ENCODE data around the gene RBM20. TPM values are rescaled to one million over a fixed set of nuclear protein-coding genes. Genes with fewer than 3 reads are reported as not detected.

The RBM20 gene
- total RNA-seq, 1 donor from 2014 or later = 1.5 TPM

DNA sequence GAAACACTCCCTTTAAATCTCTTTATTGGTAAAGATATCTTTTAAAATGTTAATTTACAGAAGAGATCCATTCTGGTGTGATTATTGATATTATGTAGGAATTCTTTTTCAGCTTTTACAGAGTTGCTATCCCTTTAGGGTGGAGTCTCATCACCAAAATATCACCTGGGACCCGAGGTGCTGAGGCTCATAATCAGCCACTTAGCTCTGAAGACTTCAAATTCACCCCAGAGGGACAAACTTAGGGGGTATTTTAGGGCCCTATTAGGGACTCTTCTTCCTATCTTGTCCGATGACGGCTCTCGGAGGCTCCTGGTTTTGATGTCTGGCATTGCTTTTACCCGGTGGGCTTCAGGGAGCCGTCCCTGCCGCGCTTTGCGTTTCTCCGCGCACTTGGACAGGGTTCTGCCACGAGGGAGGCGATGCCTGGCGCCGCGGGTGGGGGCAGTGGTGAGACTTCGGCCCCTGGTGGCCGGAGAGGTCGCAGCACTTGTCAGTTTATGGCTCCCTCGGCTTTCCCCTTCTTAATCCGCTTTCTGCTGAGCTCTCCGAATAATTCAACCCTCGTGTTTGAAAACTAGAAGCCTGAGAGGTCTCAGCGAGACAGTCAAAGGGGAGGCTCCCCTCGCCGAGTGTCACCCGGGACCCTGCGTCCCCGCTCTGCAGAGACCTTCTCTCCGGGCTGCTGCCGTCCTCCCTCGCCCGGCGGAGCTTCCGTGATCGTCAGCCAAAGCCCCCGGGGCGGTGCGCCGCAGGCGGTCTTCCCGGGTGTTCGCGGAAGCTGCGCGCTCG lies 27.8 kb downstream of the RBM20 start:
- peak; percentile 68 for DNase-seq (ENCODE audit: low spot score, unreplicated experiment)
- no peaks in the 10 kb centered on the region for H3K4me1 Mint-ChIP-seq (ENCODE audit: low read depth)
- peak overlapping the region; percentile 83 for H3K4me3 Mint-ChIP-seq (ENCODE audit: low read depth)
- H3K27me3 Mint-ChIP-seq = peaks cover 69% of the 10 kb centered on the region
- no peaks in the 10 kb centered on the region for H3K36me3 Mint-ChIP-seq (ENCODE audit: insufficient read depth)
- TF ChIP-seq, protein P1, sequence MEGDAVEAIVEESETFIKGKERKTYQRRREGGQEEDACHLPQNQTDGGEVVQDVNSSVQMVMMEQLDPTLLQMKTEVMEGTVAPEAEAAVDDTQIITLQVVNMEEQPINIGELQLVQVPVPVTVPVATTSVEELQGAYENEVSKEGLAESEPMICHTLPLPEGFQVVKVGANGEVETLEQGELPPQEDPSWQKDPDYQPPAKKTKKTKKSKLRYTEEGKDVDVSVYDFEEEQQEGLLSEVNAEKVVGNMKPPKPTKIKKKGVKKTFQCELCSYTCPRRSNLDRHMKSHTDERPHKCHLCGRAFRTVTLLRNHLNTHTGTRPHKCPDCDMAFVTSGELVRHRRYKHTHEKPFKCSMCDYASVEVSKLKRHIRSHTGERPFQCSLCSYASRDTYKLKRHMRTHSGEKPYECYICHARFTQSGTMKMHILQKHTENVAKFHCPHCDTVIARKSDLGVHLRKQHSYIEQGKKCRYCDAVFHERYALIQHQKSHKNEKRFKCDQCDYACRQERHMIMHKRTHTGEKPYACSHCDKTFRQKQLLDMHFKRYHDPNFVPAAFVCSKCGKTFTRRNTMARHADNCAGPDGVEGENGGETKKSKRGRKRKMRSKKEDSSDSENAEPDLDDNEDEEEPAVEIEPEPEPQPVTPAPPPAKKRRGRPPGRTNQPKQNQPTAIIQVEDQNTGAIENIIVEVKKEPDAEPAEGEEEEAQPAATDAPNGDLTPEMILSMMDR (IDR thresholded peaks at IDR 0.05; ENCODE audit: unreplicated experiment) = peak; percentile 98
- no peaks in the 10 kb centered on the region for H3K9me3 Mint-ChIP-seq (ENCODE audit: low read depth)
- H3K27ac Mint-ChIP-seq = no peak overlapping the region

DNA sequence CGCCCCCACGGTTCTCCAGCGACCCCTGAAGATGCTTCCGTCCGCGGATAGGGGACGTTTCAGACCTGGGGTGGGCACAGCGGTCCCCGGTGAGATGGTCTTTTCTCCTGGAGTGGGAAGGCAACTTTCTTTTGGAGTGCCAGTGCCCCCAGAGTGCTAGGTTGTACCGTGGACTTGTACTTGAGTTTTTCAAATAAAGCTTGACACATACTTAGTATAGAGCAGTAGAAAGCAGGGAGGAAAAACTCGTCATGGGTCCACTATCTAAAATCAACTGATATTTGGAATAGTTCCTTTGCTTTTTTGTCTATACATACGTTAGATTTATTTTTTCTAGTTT lies 28.4 kb downstream of the RBM20 start:
- Mint-ChIP-seq H3K4me3 (ENCODE audit: low read depth) (peak overlapping the region; percentile 83), H3K27me3 (peaks cover 64% of the 10 kb centered on the region), H3K9me3 (ENCODE audit: low read depth) (no peaks in the 10 kb centered on the region), H3K27ac (peak overlapping the region; percentile 37), H3K4me1 (ENCODE audit: low read depth) (no peaks in the 10 kb centered on the region), H3K36me3 (ENCODE audit: insufficient read depth) (no peaks in the 10 kb centered on the region)
- no peak for DNase-seq (ENCODE audit: low spot score, unreplicated experiment)
- TF ChIP-seq, protein P1 (IDR thresholded peaks at IDR 0.05; ENCODE audit: unreplicated experiment) = no peak

DNA sequence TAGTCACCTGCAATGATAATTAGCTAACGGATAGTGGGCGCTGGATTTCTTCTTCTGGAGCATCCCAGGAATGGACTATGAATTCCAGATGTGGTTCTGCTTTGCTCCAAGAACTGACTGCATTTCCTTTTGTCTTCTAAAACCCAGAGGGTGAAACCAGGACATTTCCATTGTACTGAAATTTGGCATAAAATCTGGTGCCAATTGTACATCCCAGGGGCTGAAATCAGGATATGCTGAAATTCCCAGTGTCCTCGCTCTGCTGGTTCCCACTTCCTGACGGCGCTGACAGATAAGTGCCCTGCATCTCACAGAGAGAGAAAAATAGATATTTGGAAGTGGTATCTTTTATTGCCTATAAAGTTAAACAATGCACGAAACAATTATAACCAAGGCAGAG lies 31.9 kb downstream of the RBM20 start:
- H3K36me3 Mint-ChIP-seq (ENCODE audit: insufficient read depth) = no peaks in the 10 kb centered on the region
- H3K9me3 Mint-ChIP-seq (ENCODE audit: low read depth) = no peaks in the 10 kb centered on the region
- H3K4me1 Mint-ChIP-seq (ENCODE audit: low read depth) = peaks cover 11% of the 10 kb centered on the region
- TF ChIP-seq, protein P1 (IDR thresholded peaks at IDR 0.05; ENCODE audit: unreplicated experiment) = no peak
- peaks cover 30% of the 10 kb centered on the region for H3K27me3 Mint-ChIP-seq
- no peak overlapping the region for H3K4me3 Mint-ChIP-seq (ENCODE audit: low read depth)
- DNase-seq (ENCODE audit: low spot score, unreplicated experiment) = no peak
- no peak overlapping the region for H3K27ac Mint-ChIP-seq

DNA sequence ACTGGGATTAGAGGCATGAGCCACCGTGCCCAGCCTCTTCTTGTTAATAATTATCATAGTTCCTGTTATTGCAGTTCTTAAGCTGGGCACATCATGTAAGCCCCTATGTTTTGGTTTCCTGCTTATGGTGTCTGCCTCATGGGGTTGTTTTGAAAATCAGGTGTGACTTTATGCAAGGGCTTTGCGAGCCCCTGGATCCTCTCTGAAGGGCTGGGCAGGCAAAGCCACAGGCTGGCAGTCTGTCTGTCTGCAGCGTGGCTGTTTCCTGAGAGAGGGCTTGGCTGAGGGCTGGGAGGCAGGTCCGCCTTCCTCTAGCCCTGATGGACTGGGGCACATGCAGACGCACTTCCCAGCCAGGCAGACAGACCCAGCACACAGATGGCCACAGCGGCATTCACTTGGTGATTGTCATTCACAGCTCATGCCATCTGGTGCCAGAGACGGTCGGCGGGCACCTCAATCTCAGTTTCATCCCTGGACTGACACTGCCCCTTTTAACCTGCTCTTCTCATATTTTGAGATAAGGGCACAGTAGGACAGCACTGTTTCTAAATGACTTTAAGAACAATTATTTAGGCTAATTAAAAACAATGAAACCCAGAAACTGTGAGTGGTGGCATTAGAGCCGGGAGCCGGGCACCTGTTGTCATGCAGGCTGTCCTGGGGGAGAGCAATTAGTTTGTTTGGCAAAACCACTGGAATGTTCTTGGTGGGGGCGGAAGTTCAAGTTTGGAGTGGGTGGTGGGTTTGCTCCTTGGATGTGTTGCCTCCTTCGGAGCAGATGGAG lies 35.5 kb downstream of the RBM20 start:
- Mint-ChIP-seq H3K9me3 (ENCODE audit: low read depth) (no peaks in the 10 kb centered on the region), H3K36me3 (ENCODE audit: insufficient read depth) (no peaks in the 10 kb centered on the region), H3K27me3 (peaks cover 25% of the 10 kb centered on the region), H3K4me3 (ENCODE audit: low read depth) (no peak overlapping the region), H3K27ac (peak overlapping the region; percentile 21), H3K4me1 (ENCODE audit: low read depth) (peaks cover 11% of the 10 kb centered on the region)
- TF ChIP-seq, protein P1 (IDR thresholded peaks at IDR 0.05; ENCODE audit: unreplicated experiment) = no peak
- DNase-seq (ENCODE audit: low spot score, unreplicated experiment) = no peak

DNA sequence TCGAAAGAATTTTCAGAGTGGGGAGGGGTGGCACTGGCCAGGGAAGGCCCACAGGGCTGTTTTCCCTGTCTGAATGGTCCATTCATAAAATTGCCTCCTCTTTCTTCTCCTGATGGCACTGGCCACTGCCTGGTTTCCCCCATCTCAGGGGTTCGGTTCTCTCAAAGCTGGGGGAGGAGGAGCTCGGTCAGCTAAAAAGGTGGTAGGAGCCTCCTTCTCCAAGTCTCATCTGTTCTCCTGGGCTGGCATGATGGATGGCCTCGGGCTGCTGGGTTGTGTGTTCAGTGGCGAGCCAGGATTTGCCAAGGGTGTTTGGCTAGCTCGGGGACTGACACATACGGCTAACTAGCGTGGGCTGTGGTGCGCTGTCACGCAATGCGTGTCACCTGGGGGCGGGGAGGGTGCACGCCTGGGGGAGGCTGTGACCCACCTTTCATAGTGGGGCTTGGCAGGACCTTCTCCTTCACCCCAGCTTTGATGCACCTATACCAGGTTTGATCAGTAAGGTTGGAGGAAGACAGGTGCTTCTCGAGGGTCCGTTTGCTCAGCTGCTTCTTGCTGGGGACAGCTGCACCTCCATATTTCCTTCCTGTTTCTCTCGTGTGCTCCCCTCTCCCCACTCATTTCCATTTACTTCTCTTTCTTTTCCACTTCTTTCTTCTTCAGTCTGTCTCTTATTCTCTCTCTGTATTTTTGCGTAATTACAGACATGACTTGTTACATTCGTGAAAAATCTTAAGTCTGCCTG lies 36.3 kb downstream of the RBM20 start:
- Mint-ChIP-seq H3K27ac (peak overlapping the region; percentile 6), H3K4me1 (ENCODE audit: low read depth) (peaks cover 11% of the 10 kb centered on the region), H3K27me3 (peaks cover 28% of the 10 kb centered on the region), H3K9me3 (ENCODE audit: low read depth) (no peaks in the 10 kb centered on the region), H3K4me3 (ENCODE audit: low read depth) (no peak overlapping the region), H3K36me3 (ENCODE audit: insufficient read depth) (no peaks in the 10 kb centered on the region)
- DNase-seq (ENCODE audit: low spot score, unreplicated experiment) = no peak
- TF ChIP-seq, protein P1 (IDR thresholded peaks at IDR 0.05; ENCODE audit: unreplicated experiment) = no peak

Measured in progenitor cell of endocrine pancreas (in vitro differentiated cells).